ENCODE data around the gene TBPL2. TPM values are rescaled to one million over a fixed set of nuclear protein-coding genes. Genes with fewer than 3 reads are reported as not detected.

Gene TBPL2
- total and polyA plus RNA-seq, 2 of the 13 experiments (the other 11 are each of a cell fraction or from before 2014, with no cell fraction given): not detected

DNA sequence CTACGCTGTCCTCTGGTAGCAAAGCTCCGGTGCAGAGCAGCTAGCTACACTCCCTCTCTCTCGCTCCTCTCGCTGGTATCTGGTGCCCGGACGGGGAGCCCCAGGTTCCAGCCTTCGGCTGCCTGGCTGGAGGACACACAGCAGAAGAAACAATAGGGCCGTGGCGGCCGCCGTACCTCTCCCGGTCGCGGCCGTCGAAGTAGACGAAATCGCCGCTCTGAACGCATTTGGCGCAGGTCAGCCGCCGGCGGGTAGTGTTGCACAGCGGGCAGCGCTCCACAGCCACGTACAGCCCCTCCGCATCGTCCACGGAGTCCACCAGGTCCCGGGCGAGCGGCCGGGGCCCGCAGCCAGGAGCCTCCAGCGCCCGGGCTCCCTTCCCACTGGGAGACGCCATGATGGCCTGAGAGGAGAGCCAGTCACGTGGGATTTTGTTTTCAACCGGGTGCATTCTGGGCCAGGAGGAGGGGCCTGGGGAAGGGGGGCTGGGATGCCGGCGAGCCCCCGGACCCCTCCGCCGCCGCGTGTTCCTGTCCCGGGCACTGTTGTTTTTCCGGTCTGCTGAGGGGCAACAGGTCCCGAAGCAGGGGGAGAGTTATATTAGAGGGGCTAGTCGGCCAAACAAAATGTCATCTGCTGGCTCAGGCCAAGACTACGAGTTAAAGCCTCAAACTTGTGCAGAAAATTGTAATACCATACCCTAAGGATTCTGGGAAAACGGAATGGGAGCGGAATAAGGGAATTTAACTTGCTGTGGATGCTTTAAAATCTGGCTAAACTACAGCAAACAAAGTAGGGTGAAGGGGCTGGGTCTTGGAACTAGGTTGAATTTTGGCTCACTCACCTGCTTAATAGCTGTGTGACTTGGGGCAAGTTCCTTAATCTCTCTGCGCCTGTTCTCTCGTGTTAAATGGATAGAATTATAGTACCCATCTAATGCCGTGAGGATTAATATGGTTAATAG, 28.7 kb downstream of the TBPL2 start, which contains the start of gene ATG14 (continued):
- TF ChIP-seq, protein P1, sequence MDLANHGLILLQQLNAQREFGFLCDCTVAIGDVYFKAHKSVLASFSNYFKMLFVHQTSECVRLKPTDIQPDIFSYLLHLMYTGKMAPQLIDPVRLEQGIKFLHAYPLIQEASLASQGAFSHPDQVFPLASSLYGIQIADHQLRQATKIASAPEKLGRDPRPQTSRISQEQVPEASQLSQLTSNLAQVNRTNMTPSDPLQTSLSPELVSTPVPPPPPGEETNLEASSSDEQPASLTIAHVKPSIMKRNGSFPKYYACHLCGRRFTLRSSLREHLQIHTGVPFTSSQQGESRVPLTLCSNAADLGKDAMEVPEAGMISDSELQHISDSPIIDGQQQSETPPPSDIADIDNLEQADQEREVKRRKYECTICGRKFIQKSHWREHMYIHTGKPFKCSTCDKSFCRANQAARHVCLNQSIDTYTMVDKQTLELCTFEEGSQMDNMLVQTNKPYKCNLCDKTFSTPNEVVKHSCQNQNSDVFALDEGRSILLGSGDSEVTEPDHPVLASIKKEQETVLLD (CRISPR knock-in tag; IDR thresholded peaks at IDR 0.05; ENCODE audit: low read depth): 0 out of 2 replicates have a peak, but pooled peaks have one; percentile 60
- TF ChIP-seq MZF1 (CRISPR knock-in tag; IDR thresholded peaks at IDR 0.05; ENCODE audit: borderline replicate concordance) (no peak), ZNF484 (CRISPR knock-in tag; IDR thresholded peaks at IDR 0.05; ENCODE audit: borderline replicate concordance, low read depth) (no peak), HNF4A (CRISPR knock-in tag; IDR thresholded peaks at IDR 0.05) (peak; percentile 16; the same call in 1 of the 2 replicates), ZNF816 (CRISPR knock-in tag; IDR thresholded peaks at IDR 0.05; ENCODE audit: borderline replicate concordance) (no peak), HOXA3 (CRISPR knock-in tag; IDR thresholded peaks at IDR 0.05) (peak; percentile 54; the same call in 1 of the 2 replicates), MED1 (CRISPR knock-in tag; IDR thresholded peaks at IDR 0.05) (0 out of 2 replicates have a peak, but pooled peaks have one; percentile 22), ZFP36 (IDR thresholded peaks at IDR 0.05; ENCODE audit: borderline replicate concordance, low read depth, low read length, partially characterized antibody) (no peak), SETDB1 (CRISPR knock-in tag; IDR thresholded peaks at IDR 0.05; ENCODE audit: borderline replicate concordance) (no peak), TOE1 (CRISPR knock-in tag; IDR thresholded peaks at IDR 0.05) (no peak), ZNF773 (CRISPR knock-in tag; IDR thresholded peaks at IDR 0.05; ENCODE audit: borderline replicate concordance) (0 out of 2 replicates have a peak, but pooled peaks have one; percentile 75), HCFC1 (IDR thresholded peaks at IDR 0.05; ENCODE audit: low read depth, low read length) (peak; percentile 65; the same call in 1 of the 2 replicates), KMT2B (CRISPR knock-in tag; IDR thresholded peaks at IDR 0.05) (peak; percentile 93), CREM (IDR thresholded peaks at IDR 0.05) (peak; percentile 53; the same call in 1 of the 2 replicates), CREM (CRISPR knock-in tag; IDR thresholded peaks at IDR 0.05) (no peak), EP300 (IDR thresholded peaks at IDR 0.05; ENCODE audit: low read depth in 2 of 2, low read length in 2 of 2) (no peak), EP300 (CRISPR knock-in tag; IDR thresholded peaks at IDR 0.05; ENCODE audit: borderline replicate concordance) (peak; percentile 29; the same call in 1 of the 2 replicates), RXRA (CRISPR knock-in tag; IDR thresholded peaks at IDR 0.05) (peak; percentile 74), BRD4 (CRISPR knock-in tag; IDR thresholded peaks at IDR 0.05) (peak; percentile 71; the same call in 1 of the 2 replicates), POGZ (CRISPR knock-in tag; IDR thresholded peaks at IDR 0.05) (peak; percentile 85), FOXM1 (CRISPR knock-in tag; IDR thresholded peaks at IDR 0.05) (no peak), ZIK1 (CRISPR knock-in tag; IDR thresholded peaks at IDR 0.05; ENCODE audit: borderline replicate concordance, low read depth) (peak; percentile 60; the same call in 1 of the 2 replicates), SOX13 (IDR thresholded peaks at IDR 0.05) (no peak), SOX13 (CRISPR knock-in tag; conservative IDR thresholded peaks at IDR 0.05 in 1 of 2, IDR thresholded peaks at IDR 0.05 in 1 of 2) (0 out of 4 replicates have a peak, but pooled peaks of 1 of the 2 experiments have one; percentile 21), ZNF777 (CRISPR knock-in tag; IDR thresholded peaks at IDR 0.05) (peak; percentile 97)
- TF ChIP-seq, protein P2, sequence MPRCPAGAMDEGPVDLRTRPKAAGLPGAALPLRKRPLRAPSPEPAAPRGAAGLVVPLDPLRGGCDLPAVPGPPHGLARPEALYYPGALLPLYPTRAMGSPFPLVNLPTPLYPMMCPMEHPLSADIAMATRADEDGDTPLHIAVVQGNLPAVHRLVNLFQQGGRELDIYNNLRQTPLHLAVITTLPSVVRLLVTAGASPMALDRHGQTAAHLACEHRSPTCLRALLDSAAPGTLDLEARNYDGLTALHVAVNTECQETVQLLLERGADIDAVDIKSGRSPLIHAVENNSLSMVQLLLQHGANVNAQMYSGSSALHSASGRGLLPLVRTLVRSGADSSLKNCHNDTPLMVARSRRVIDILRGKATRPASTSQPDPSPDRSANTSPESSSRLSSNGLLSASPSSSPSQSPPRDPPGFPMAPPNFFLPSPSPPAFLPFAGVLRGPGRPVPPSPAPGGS (CRISPR knock-in tag; IDR thresholded peaks at IDR 0.05): 0 out of 2 replicates have a peak, but pooled peaks have one; percentile 32
- TF ChIP-seq, protein P3, sequence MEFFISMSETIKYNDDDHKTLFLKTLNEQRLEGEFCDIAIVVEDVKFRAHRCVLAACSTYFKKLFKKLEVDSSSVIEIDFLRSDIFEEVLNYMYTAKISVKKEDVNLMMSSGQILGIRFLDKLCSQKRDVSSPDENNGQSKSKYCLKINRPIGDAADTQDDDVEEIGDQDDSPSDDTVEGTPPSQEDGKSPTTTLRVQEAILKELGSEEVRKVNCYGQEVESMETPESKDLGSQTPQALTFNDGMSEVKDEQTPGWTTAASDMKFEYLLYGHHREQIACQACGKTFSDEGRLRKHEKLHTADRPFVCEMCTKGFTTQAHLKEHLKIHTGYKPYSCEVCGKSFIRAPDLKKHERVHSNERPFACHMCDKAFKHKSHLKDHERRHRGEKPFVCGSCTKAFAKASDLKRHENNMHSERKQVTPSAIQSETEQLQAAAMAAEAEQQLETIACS (CRISPR knock-in tag; IDR thresholded peaks at IDR 0.05): no peak

Measured in HepG2 (cell line).